ENCODE measurements around the gene TMEM140. TPM values are rescaled to one million over a fixed set of nuclear protein-coding genes. Genes with fewer than 3 reads are reported as not detected.
A peak's percentile ranks its signal among the peaks of the same experiment; 100 is the strongest.

The TMEM140 gene
- total RNA-seq, 2 experiments from 2014 or later = 6.2 to 7.6 TPM

DNA sequence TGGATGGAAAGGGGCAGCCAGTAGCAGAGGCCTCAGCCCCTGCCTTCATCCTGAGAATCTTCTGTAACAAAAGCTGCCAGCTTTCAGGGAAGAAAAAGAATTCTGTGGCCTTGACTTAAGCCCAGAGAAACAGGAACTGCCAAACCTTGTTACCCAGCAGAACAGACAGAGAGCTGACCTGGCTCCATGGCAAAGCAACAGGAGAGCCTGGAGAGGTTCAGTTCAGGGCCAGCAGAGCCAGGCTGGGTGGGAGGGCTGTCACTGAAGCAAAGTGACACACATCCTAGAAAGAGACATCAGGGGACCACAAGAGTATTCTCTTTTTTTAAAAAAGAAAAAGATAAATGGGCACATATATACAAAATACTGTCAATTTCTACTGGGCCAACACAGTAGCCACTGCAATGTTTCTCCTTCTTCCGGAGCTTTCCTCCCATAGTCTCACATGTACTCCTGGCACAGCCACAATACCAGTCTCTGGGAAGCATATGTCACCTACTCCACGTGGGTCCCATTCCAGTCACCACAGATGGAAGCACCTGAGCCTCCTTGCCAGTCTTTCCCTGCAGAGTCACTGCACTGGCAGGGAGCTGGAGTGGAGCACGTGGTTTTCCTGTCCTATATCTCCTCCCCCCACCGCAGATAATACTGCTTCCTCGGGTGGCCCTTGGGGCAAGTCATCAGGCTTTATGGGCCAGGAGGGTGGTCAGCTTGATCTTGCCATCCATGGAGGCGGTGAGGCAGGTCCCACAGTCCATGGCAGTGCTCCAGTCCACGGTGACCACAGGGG lies 37.8 kb downstream of the TMEM140 start:
- Mint-ChIP-seq H3K4me3 (no peak overlapping the region), H3K9me3 (peaks cover 15% of the 10 kb centered on the region), H3K4me1 (ENCODE audit: low read depth) (peaks cover 2% of the 10 kb centered on the region), H3K27me3 (no peaks in the 10 kb centered on the region), H3K27ac (peak overlapping the region; percentile 15), H3K36me3 (ENCODE audit: low read depth) (peaks cover 71% of the 10 kb centered on the region)
- intact Hi-C loops (cut with micrococcal nuclease) = no loop called here
- CTCF ChIA-PET = no interaction called here
- POLR2A ChIA-PET = interaction anchor here (1.0 to 1.4 kb wide), 3 partner anchors 10 to 22 kb away, joined by 3 to 7 read pairs (median 3); partner anchors contain the start of gene CYREN
- no peak for DNase-seq
- TF ChIP-seq, protein P1, sequence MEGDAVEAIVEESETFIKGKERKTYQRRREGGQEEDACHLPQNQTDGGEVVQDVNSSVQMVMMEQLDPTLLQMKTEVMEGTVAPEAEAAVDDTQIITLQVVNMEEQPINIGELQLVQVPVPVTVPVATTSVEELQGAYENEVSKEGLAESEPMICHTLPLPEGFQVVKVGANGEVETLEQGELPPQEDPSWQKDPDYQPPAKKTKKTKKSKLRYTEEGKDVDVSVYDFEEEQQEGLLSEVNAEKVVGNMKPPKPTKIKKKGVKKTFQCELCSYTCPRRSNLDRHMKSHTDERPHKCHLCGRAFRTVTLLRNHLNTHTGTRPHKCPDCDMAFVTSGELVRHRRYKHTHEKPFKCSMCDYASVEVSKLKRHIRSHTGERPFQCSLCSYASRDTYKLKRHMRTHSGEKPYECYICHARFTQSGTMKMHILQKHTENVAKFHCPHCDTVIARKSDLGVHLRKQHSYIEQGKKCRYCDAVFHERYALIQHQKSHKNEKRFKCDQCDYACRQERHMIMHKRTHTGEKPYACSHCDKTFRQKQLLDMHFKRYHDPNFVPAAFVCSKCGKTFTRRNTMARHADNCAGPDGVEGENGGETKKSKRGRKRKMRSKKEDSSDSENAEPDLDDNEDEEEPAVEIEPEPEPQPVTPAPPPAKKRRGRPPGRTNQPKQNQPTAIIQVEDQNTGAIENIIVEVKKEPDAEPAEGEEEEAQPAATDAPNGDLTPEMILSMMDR (IDR thresholded peaks at IDR 0.05) = no peak
- ATAC-seq = no peak

DNA sequence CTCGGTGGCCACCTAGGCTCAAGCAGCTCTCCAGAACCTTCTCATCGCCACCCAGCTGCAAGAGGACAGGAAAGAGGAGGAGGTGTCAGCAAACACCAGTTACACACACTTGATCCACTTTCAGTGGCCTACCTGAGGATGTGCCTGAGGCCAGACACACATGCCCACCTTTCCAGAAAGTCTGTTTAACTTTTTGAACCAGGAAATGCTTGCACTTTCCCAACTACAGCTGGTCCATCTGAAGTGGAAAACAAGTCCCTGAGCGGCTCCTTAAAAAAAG lies 38.3 kb downstream of the TMEM140 start:
- Mint-ChIP-seq H3K27me3 (no peaks in the 10 kb centered on the region), H3K9me3 (peaks cover 13% of the 10 kb centered on the region), H3K4me1 (ENCODE audit: low read depth) (peaks cover 2% of the 10 kb centered on the region), H3K27ac (peak overlapping the region; percentile 15), H3K4me3 (no peak overlapping the region), H3K36me3 (ENCODE audit: low read depth) (peaks cover 67% of the 10 kb centered on the region)
- DNase-seq (no peak), ATAC-seq (no peak)
- TF ChIP-seq, protein P1 (IDR thresholded peaks at IDR 0.05) = no peak
- CTCF ChIA-PET = no interaction called here
- intact Hi-C loops (cut with micrococcal nuclease) = no loop called here
- POLR2A ChIA-PET = interaction anchor here (1.0 to 1.4 kb wide), 3 partner anchors 9 to 21 kb away, joined by 3 to 7 read pairs (median 3); partner anchors contain the start of gene CYREN

DNA sequence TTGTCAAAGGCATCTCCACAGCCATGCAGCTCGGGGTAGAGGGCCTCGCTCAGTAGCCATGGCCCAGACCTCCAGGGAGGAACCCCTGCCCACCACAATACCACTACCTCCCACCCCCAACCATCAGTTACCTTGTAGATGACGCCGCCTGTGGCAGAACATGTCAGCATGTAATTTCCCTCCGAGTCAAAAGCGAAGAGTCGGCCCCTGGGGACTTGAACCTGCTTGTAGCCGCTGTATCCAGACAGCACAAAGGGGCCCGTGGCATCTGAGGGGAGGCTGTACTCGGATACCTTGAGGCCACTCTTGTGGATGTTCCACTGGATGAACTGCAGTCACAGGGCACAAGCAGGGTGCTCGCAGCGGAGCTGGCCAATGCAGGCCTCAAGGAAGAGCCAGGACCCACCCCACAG lies 39.0 kb downstream of the TMEM140 start:
- ATAC-seq = peak; percentile 42
- intact Hi-C loops (cut with micrococcal nuclease) = no loop called here
- H3K27me3 Mint-ChIP-seq = no peaks in the 10 kb centered on the region
- CTCF ChIA-PET = no interaction called here
- POLR2A ChIA-PET = interaction anchor here (1.0 to 1.4 kb wide), 3 partner anchors 9 to 16 kb away, joined by 3 to 7 read pairs (median 4); partner anchors contain the start of gene CYREN
- peaks cover 62% of the 10 kb centered on the region for H3K36me3 Mint-ChIP-seq (ENCODE audit: low read depth)
- TF ChIP-seq, protein P1 (IDR thresholded peaks at IDR 0.05) = no peak
- peaks cover 2% of the 10 kb centered on the region for H3K4me1 Mint-ChIP-seq (ENCODE audit: low read depth)
- DNase-seq = peak; percentile 41
- peaks cover 8% of the 10 kb centered on the region for H3K9me3 Mint-ChIP-seq
- peak overlapping the region; percentile 52 for H3K27ac Mint-ChIP-seq
- no peak overlapping the region for H3K4me3 Mint-ChIP-seq

DNA sequence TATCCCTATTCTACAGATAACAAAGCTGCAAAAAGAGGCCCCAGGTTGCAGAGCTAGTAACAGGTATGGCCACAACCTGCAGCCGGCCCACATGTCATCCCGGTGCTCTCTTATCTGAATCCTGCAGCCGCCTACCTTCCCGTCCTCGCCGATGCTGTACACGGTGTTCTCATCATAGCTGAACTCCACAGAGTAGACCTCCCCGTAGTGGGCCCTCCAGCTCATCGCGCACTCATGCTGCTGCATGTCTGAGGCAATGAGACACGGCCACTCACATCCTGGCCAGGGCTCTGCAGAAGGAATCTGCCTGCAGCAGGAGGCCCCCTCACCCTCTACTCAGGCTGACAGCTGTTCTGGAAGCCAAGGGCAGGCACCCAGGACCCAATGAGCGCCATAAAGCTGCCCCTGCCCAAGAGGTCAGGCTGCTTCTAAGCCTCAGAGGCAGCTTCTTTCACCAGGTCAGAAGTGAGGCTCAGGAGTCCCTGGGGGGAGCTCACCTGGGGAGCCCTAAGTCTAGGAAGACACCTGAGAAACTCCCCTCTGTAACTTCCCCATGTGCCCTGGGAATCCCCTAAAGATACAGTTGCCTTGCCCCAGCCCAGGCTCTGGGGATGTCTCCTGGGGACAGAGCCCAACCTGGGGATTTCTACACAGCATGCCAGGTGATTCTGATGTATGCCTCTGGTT lies 40.6 kb downstream of the TMEM140 start:
- no peak for DNase-seq

More for the DNA sequence above, 40.6 kb downstream of the TMEM140 start:
- ChIA-PET POLR2A (interaction anchor here (1.4 to 1.6 kb wide), 2 partner anchors 8 to 17 kb away, joined by 4 to 5 read pairs; no protein-coding TSS in a partner anchor), CTCF (interaction anchor here (0.9 to 1.0 kb wide), 4 partner anchors 10 to 202 kb away, joined by 3 to 4 read pairs (median 3); partner anchors contain the start of gene AGBL3)
- TF ChIP-seq, protein P1 (IDR thresholded peaks at IDR 0.05) = no peak
- H3K9me3 Mint-ChIP-seq = no peaks in the 10 kb centered on the region
- ATAC-seq = peak; percentile 13
- H3K4me3 Mint-ChIP-seq = no peak overlapping the region
- no peaks in the 10 kb centered on the region for H3K27me3 Mint-ChIP-seq
- no peak overlapping the region for H3K27ac Mint-ChIP-seq
- H3K4me1 Mint-ChIP-seq (ENCODE audit: low read depth) = peaks cover 2% of the 10 kb centered on the region
- peaks cover 60% of the 10 kb centered on the region for H3K36me3 Mint-ChIP-seq (ENCODE audit: low read depth)
- intact Hi-C loops (cut with micrococcal nuclease) = no loop called here
